Naive thymus-derived CD8-positive, alpha-beta T cell (primary cell): ENCODE results near the gene PLAGL1. TPM values are rescaled to one million over a fixed set of nuclear protein-coding genes. Genes with fewer than 3 reads are reported as not detected.
"Not testable (repeated sequence)": the region's sequence is repeated elsewhere in the genome, so short reads cannot be mapped to it uniquely, and the experiment has no call there.

Experiments
- ATAC-seq, 2 donors: fragments of 150-1000 bp; cut with Tn5 transposase in 1 of 2; sonication (Bioruptor Pico), chemical (Tn5 transposase) in 1 of 2; 1 replicate in 1 of 2; 2 replicates in 1 of 2; pipeline ENCODE4 v1.10.0; 2021; ENCODE audit warnings: mild to moderate bottlenecking in 2 of 2, moderate library complexity in 2 of 2
- POLR2A ChIA-PET: fragments of 350-600 bp; sonication (Branson Sonifier 250); formaldehyde crosslinking; loops from one replicate; lab custom pipeline; 2021; ENCODE audit warnings: antibody characterized with exemption; lab: Charles Lee
- DNase-seq, 10 donors: peaks; one replicate each; pipeline versions ENCODE4 v3.0.0 to v3.0.0-alpha.2; 2020 to 2022
- H3K27ac Mint-ChIP-seq, 10 donors: one replicate each; pipeline ENCODE4 v1.8.0; 2020 to 2022; ENCODE audit warnings: mild to moderate bottlenecking in 10 of 10, mixed read lengths in 10 of 10, moderate library complexity in 4 of 10, inconsistent platforms in 1 of 10
- H3K27me3 Mint-ChIP-seq, 5 donors: one replicate each; pipeline ENCODE4 v1.8.0; 2021 to 2022; ENCODE audit warnings: mixed read lengths in 5 of 5
- H3K36me3 Mint-ChIP-seq, 3 donors: one replicate each; pipeline ENCODE4 v1.8.0; 2020 to 2022; ENCODE audit warnings: mixed read lengths in 3 of 3, mild to moderate bottlenecking in 2 of 3, inconsistent platforms in 1 of 3
- H3K4me1 Mint-ChIP-seq, 4 donors: one replicate each; pipeline ENCODE4 v1.8.0; 2021 to 2022; ENCODE audit warnings: mixed read lengths in 4 of 4
- H3K4me3 Mint-ChIP-seq, 10 donors: one replicate each; pipeline ENCODE4 v1.8.0; 2020 to 2022; ENCODE audit warnings: mild to moderate bottlenecking in 10 of 10, mixed read lengths in 10 of 10, moderate library complexity in 6 of 10, inconsistent platforms in 1 of 10
- H3K9me3 Mint-ChIP-seq, 9 donors: one replicate each; pipeline ENCODE4 v1.8.0; 2020 to 2022; ENCODE audit warnings: mixed read lengths in 9 of 9, mild to moderate bottlenecking in 3 of 9, inconsistent platforms in 1 of 9, moderate library complexity in 1 of 9
- polyA plus RNA-seq, 3 donors: library from polyadenylated mRNA; unstranded; fragments of 300-500 nt; fragmentation: Illumina TruSeq; gene quantifications; one replicate each; pipeline ENCODE4 v1.2.3, GENCODE V29; 2021
- total RNA-seq, 8 experiments: library from RNA in 2 of 8; stranded (reverse) in 2 of 8; gene quantifications; one replicate each; pipeline ENCODE4 v1.2.3 and lab custom pipeline; 2021 to 2026

Gene PLAGL1
- total and polyA plus RNA-seq, 5 experiments from 2014 or later: 2.9 to 8.0 (median 4.9) TPM

- Mint-ChIP-seq H3K27ac (no peak overlapping the region), H3K27me3 (peaks cover 0 to under 1% (median 0%) of the 10 kb centered on the region in 5 donors), H3K4me3 (no peak overlapping the region), H3K9me3 (peaks cover 0 to under 1% (median 0%) of the 10 kb centered on the region in 9 donors), H3K4me1 (peaks cover 3 to 17% (median 7%) of the 10 kb centered on the region in 4 donors), H3K36me3 (peaks cover 0 to 1% (median under 1%) of the 10 kb centered on the region in 3 donors)
- POLR2A ChIA-PET: no interaction called here
- no peak for DNase-seq
- no peak for ATAC-seq
Observed at GRCh38 chr6:143939364-143939763, 68.7 kb downstream of the PLAGL1 start.

GRCh38 chr6:143937668-143937970 is 70.4 kb downstream of the PLAGL1 start:
- DNase-seq: no peak
- no peak overlapping the region for H3K27ac Mint-ChIP-seq
- ATAC-seq: no peak
- no peak overlapping the region for H3K4me3 Mint-ChIP-seq
- peaks cover 0 to 13% (median 3%) of the 10 kb centered on the region in 9 donors for H3K9me3 Mint-ChIP-seq
- POLR2A ChIA-PET: no interaction called here
- peaks cover 6 to 11% (median 10%) of the 10 kb centered on the region in 3 donors for H3K36me3 Mint-ChIP-seq
- peaks cover 3 to 17% (median 7%) of the 10 kb centered on the region in 4 donors for H3K4me1 Mint-ChIP-seq
- H3K27me3 Mint-ChIP-seq: peaks cover 0 to 3% (median 0%) of the 10 kb centered on the region in 5 donors

GRCh38 chr6:143936778-143937667 is 71.0 kb downstream of the PLAGL1 start:
- H3K27me3 Mint-ChIP-seq: peaks cover 0 to 7% (median 1%) of the 10 kb centered on the region in 5 donors
- H3K36me3 Mint-ChIP-seq: peaks cover 12 to 17% (median 16%) of the 10 kb centered on the region in 3 donors
- H3K9me3 Mint-ChIP-seq: peaks cover 2 to 19% (median 9%) of the 10 kb centered on the region in 9 donors
- no peak for ATAC-seq
- H3K4me1 Mint-ChIP-seq: peaks cover 3 to 12% (median 4%) of the 10 kb centered on the region in 4 donors
- no peak overlapping the region for H3K4me3 Mint-ChIP-seq
- POLR2A ChIA-PET: no interaction called here
- no peak overlapping the region for H3K27ac Mint-ChIP-seq
- no peak for DNase-seq

GRCh38 chr6:143936347-143936746 is 71.7 kb downstream of the PLAGL1 start:
- Mint-ChIP-seq H3K9me3 (peaks cover 3 to 26% (median 11%) of the 10 kb centered on the region in 9 donors), H3K27me3 (peaks cover 0 to 7% (median 1%) of the 10 kb centered on the region in 5 donors), H3K27ac (peak overlapping the region in 1 of 10 donors; percentile 51), H3K36me3 (peaks cover 12 to 23% (median 22%) of the 10 kb centered on the region in 3 donors), H3K4me1 (peaks cover 0 to 6% (median 2%) of the 10 kb centered on the region in 4 donors), H3K4me3 (no peak overlapping the region)
- DNase-seq: no peak
- POLR2A ChIA-PET: no interaction called here
- ATAC-seq: no peak

- Mint-ChIP-seq H3K36me3 (peaks cover 12 to 35% (median 32%) of the 10 kb centered on the region in 3 donors), H3K27me3 (peaks cover 0 to 9% (median 1%) of the 10 kb centered on the region in 5 donors), H3K9me3 (peaks cover 4 to 37% (median 17%) of the 10 kb centered on the region in 9 donors), H3K4me1 (peaks cover 0 to 3% (median under 1%) of the 10 kb centered on the region in 4 donors), H3K4me3 (no peak overlapping the region), H3K27ac (peak overlapping the region in 1 of 10 donors; percentile 24)
- POLR2A ChIA-PET: no interaction called here
- no peak for DNase-seq
- no peak for ATAC-seq
Observed at GRCh38 chr6:143934867-143935266, 73.2 kb downstream of the PLAGL1 start.

GRCh38 chr6:143934331-143934730 is 73.7 kb downstream of the PLAGL1 start:
- H3K27ac Mint-ChIP-seq: no peak overlapping the region
- peaks cover 0 to 9% (median 1%) of the 10 kb centered on the region in 5 donors for H3K27me3 Mint-ChIP-seq
- POLR2A ChIA-PET: no interaction called here
- peaks cover 12 to 38% (median 36%) of the 10 kb centered on the region in 3 donors for H3K36me3 Mint-ChIP-seq
- ATAC-seq: no peak
- DNase-seq: no peak
- H3K4me3 Mint-ChIP-seq: no peak overlapping the region
- peaks cover 4 to 37% (median 21%) of the 10 kb centered on the region in 9 donors for H3K9me3 Mint-ChIP-seq
- no peaks in the 10 kb centered on the region for H3K4me1 Mint-ChIP-seq

GRCh38 chr6:143929975-143930374 is 78.1 kb downstream of the PLAGL1 start:
- POLR2A ChIA-PET: no interaction called here
- H3K36me3 Mint-ChIP-seq: peaks cover 12 to 53% (median 40%) of the 10 kb centered on the region in 3 donors
- H3K4me3 Mint-ChIP-seq: no peak overlapping the region
- H3K27me3 Mint-ChIP-seq: peaks cover 0 to 11% (median 1%) of the 10 kb centered on the region in 5 donors
- ATAC-seq: no peak
- no peak overlapping the region for H3K27ac Mint-ChIP-seq
- no peaks in the 10 kb centered on the region for H3K4me1 Mint-ChIP-seq
- peaks cover 4 to 44% (median 28%) of the 10 kb centered on the region in 9 donors for H3K9me3 Mint-ChIP-seq
- no peak for DNase-seq

GRCh38 chr6:143928853-143929252 is 79.2 kb downstream of the PLAGL1 start:
- DNase-seq: no peak
- Mint-ChIP-seq H3K36me3 (peaks cover 12 to 49% (median 38%) of the 10 kb centered on the region in 3 donors), H3K27me3 (peaks cover 0 to 8% (median 1%) of the 10 kb centered on the region in 5 donors), H3K4me3 (no peak overlapping the region), H3K4me1 (no peaks in the 10 kb centered on the region), H3K27ac (no peak overlapping the region), H3K9me3 (peaks cover 4 to 40% (median 28%) of the 10 kb centered on the region in 9 donors)
- POLR2A ChIA-PET: no interaction called here
- ATAC-seq: no peak

- POLR2A ChIA-PET, H3K27me3 Mint-ChIP-seq, H3K4me1 Mint-ChIP-seq, H3K4me3 Mint-ChIP-seq, DNase-seq, ATAC-seq, H3K27ac Mint-ChIP-seq: not testable (repeated sequence)
- Mint-ChIP-seq H3K9me3 (peaks cover 16 to 64% (median 31%) of the 10 kb centered on the region in 9 donors), H3K36me3 (peaks cover 28 to 52% (median 52%) of the 10 kb centered on the region in 3 donors)
Observed at GRCh38 chr6:143917026-143917425, 91.0 kb downstream of the PLAGL1 start.

GRCh38 chr6:143912671-143913070 is 95.4 kb downstream of the PLAGL1 start:
- Mint-ChIP-seq H3K4me3 (no peak overlapping the region), H3K36me3 (peaks cover 34 to 56% (median 53%) of the 10 kb centered on the region in 3 donors), H3K27ac (no peak overlapping the region), H3K4me1 (no peaks in the 10 kb centered on the region), H3K27me3 (no peaks in the 10 kb centered on the region), H3K9me3 (peaks cover 13 to 72% (median 34%) of the 10 kb centered on the region in 9 donors)
- POLR2A ChIA-PET: no interaction called here
- ATAC-seq: no peak
- DNase-seq: no peak

- H3K4me3 Mint-ChIP-seq: no peak overlapping the region
- H3K27me3 Mint-ChIP-seq: no peaks in the 10 kb centered on the region
- POLR2A ChIA-PET: no interaction called here
- DNase-seq: no peak
- ATAC-seq: no peak
- H3K9me3 Mint-ChIP-seq: peaks cover 12 to 58% (median 34%) of the 10 kb centered on the region in 9 donors
- H3K36me3 Mint-ChIP-seq: peaks cover 24 to 46% (median 45%) of the 10 kb centered on the region in 3 donors
- no peak overlapping the region for H3K27ac Mint-ChIP-seq
- no peaks in the 10 kb centered on the region for H3K4me1 Mint-ChIP-seq
Observed at GRCh38 chr6:143911028-143911427, 97.0 kb downstream of the PLAGL1 start.

GRCh38 chr6:143902827-143903226 is 105.2 kb downstream of the PLAGL1 start:
- no peak overlapping the region for H3K4me3 Mint-ChIP-seq
- ATAC-seq: no peak
- H3K4me1 Mint-ChIP-seq: no peaks in the 10 kb centered on the region
- H3K36me3 Mint-ChIP-seq: peaks cover 0 to 3% (median 0%) of the 10 kb centered on the region in 3 donors
- no peak overlapping the region for H3K27ac Mint-ChIP-seq
- no peaks in the 10 kb centered on the region for H3K27me3 Mint-ChIP-seq
- POLR2A ChIA-PET: no interaction called here
- H3K9me3 Mint-ChIP-seq: peaks cover 0 to 4% (median 0%) of the 10 kb centered on the region in 9 donors
- no peak for DNase-seq
